IPS-18c (cell line): Measurements from ENCODE around the gene COX7A2.

Source experiments
- H3K4me3 ChIP-seq: 2 replicates; pipeline ENCODE4 v1.7.0; 2013; ENCODE audit warnings: low read depth, mild to moderate bottlenecking, low read length, moderate library complexity; ENCODE audit not compliant: insufficient read depth
- H3K9me3 ChIP-seq: one replicate; pipeline ENCODE4 v1.6.1; 2013; ENCODE audit warnings: mild to moderate bottlenecking, low read length, moderate library complexity; ENCODE audit not compliant: control insufficient read depth, insufficient read depth

COX7A2 gene

GRCh38 chr6:75208298-75209183 lies 35.1 kb downstream of the COX7A2 start:
- Histone ChIP-seq H3K9me3 (no peaks in the 10 kb centered on the region), H3K4me3 (peak overlapping the region; percentile 40; the same call in 1 of the 2 replicates)

GRCh38 chr6:75206576-75207342 lies 36.8 kb downstream of the COX7A2 start:
- no peaks in the 10 kb centered on the region for H3K9me3 ChIP-seq
- peak overlapping the region; percentile 72 for H3K4me3 ChIP-seq

DNA sequence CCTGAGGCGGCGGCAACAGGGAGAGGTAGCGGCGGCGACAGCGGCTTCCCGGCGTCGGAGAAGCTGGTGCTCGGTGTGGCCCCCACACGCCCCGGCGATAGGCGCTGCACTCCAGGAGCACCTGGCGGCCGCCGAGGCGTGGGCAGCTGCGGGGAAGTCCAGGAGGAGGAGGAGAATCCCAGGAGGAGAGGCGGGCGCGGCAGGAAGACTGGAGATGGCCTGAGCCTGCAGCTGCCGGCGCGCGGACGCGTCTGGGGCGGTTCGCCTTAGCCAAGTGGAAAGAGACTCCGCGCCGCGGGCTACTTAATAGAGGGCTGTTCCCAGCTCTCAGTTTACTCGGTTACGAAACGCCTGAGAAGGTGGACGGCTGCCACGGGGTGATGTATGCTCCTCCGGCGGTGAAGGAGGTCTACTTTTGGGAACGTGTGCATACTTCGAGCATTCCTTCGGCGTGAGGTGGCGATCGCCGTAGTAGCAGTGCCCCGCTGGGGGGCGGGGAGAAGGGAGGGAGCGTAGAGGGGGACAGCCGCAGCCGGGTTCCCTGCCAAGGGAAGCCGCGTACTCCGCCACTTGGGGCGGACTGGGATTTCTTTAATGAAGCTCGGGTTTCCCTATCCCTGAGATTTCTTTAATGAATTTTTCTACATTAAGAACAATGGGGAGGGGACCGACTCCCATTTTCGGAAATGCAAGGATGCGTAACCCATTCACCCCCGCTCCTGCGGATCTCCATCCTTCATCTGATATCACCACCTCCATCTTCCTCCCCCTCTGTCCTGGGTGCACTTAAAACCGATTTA lies 37.6 kb downstream of the COX7A2 start, which contains the start of gene COL12A1:
TSS of gene COL12A1 (minus strand) at position 278 of the 800 bp plus-strand sequence. CDS start 3,261 bp downstream, outside the sequence.
- peak within 1 kb of the TSS; percentile 72 for H3K4me3 ChIP-seq

DNA sequence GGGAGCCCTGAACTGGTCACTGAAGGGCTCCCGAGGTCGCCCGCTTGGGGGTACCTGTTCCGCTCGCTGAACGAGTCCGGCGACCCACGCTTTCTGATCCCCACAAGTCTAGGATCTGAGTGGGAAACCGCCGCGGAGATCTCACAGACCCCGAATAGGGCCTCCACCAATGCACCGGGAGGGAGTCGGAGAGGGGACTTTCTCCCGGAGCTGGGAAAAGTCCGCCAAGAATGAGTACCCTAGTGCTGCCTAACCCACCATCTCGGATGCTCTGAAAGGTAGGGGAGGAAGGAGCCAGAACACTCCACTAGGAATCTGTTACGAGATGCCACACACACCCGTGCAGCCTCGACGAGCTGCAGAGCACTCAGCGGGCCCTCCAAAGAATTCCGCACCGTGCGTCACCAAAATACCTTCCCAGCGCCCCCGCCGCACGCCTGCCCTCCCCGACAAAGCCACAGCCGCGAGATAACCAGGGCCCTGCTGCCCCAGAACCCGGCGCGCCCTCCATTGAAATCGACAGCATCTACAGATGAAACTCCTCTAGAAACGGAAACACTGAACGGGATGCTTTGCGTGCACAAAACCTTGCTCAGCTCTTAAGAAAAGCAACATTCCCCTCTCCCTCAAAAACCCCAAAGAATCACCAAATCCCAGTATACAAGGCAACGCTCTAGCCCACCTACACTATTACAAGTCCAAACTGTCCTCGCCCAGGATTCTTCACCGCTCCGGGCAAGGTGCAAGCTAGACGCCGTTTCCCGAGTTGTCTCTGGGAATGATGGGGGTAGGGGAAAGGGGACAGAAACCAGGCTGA lies 38.4 kb downstream of the COX7A2 start:
- Histone ChIP-seq H3K4me3 (peak overlapping the region; percentile 72), H3K9me3 (no peaks in the 10 kb centered on the region)

More for the DNA sequence above, 37.6 kb downstream of the COX7A2 start, which contains the start of gene COL12A1:
- H3K9me3 ChIP-seq: no peaks in the 10 kb centered on the region

DNA sequence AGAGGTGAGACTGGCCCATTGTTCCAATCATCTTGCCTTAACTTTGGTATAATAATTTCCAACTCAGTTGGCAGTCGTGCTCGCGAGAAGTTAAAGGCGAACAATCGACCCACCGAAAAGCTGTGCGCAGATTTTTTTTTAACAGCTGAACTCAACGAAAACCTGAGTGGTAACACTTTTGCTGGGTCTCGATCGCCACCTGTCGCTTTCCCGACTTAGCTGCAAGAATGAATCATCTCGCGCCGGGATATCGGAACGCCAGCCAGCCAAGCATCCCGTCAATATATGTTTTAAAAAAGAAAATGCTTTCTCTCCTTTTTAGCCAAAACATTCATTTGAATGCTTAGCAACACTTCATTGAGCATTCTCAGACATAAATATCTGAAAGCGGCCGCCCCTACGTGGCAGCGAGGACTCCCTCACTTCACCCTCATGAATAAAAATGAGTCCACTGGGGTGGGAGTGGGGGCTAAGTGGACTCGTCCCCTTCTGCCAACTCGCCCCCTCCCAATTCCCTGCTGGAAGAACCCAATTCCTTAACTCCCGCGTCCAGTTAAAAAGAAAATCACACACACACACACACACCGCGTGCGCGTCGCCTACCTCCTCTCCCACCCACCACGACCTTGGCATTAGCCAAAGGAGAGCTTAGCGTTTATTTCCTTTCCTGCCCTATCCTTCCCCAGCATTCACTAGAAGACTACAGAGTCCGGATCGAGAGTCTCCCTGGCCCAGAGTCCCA lies 39.2 kb downstream of the COX7A2 start:
- Histone ChIP-seq H3K4me3 (peak overlapping the region; percentile 72), H3K9me3 (no peaks in the 10 kb centered on the region)

- Histone ChIP-seq H3K4me3 (no peak overlapping the region), H3K9me3 (no peaks in the 10 kb centered on the region)
Observed at GRCh38 chr6:75203721-75204120, 39.9 kb downstream of the COX7A2 start.

GRCh38 chr6:75202676-75203131 lies 40.9 kb downstream of the COX7A2 start:
- H3K9me3 ChIP-seq: no peaks in the 10 kb centered on the region
- H3K4me3 ChIP-seq: peak overlapping the region; percentile 45

DNA sequence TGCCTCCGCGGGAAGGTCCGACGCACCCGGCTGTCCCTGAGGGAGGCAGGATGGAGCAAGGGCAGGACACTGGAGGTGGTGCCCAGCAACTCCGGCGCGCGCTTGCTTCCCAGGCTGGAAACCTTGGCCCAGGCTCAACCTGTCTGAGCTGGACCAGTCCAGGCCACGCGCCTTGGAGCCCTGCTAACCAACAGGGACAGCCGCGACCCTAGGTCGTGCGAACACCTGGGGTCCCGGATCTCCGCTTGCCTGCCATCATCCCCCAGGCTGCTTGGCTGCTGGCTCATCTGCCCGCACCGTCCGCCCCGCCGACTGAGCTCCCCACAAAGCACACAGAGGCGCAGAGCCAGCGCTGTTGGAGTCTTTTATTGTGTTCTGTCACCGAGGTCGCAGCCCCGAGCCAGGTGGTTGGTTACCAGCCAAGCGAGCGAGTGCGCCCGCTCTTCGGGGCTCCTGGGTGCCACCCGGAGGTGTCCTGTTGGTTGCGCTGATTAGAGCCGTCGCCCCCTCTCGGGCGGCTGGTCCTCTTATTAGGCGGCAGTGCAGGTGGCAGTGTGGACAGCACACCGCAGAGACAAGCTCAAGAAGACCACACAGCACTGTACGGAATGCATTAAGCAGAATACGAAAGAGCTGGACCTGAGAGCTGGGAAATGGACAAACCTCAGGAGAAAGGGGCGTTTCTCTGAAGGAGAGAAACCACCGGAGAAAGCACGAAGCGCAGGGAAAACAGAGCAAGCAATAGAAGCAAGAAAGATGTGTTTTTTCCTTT lies 41.5 kb downstream of the COX7A2 start:
- Histone ChIP-seq H3K4me3 (peak overlapping the region; percentile 45), H3K9me3 (no peaks in the 10 kb centered on the region)

- no peaks in the 10 kb centered on the region for H3K9me3 ChIP-seq
- no peak overlapping the region for H3K4me3 ChIP-seq
Observed at GRCh38 chr6:75201021-75201420, 42.6 kb downstream of the COX7A2 start.

DNA sequence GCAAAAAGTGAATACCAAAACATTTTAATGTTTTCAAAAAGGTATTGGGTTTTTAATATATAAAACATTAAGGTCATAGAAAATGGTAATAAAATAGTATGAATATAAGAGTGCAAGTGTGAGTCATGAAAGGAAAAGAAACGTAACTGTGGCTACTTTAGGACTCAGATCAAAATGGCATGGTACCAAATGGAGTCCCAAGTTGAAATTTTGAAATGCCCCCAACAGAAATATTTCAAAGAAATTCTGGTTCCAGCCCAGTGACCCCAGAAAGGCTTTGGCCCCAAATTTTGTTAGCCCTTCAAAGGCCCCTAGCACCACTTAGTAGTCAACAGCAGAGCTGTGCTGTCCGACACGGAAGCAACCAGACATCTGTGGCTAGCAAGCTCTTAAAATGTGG lies 43.7 kb downstream of the COX7A2 start:
- H3K9me3 ChIP-seq: no peaks in the 10 kb centered on the region
- no peak overlapping the region for H3K4me3 ChIP-seq

- Histone ChIP-seq H3K9me3 (no peaks in the 10 kb centered on the region), H3K4me3 (no peak overlapping the region)
Observed at GRCh38 chr6:75196081-75196687, 47.4 kb downstream of the COX7A2 start.

DNA sequence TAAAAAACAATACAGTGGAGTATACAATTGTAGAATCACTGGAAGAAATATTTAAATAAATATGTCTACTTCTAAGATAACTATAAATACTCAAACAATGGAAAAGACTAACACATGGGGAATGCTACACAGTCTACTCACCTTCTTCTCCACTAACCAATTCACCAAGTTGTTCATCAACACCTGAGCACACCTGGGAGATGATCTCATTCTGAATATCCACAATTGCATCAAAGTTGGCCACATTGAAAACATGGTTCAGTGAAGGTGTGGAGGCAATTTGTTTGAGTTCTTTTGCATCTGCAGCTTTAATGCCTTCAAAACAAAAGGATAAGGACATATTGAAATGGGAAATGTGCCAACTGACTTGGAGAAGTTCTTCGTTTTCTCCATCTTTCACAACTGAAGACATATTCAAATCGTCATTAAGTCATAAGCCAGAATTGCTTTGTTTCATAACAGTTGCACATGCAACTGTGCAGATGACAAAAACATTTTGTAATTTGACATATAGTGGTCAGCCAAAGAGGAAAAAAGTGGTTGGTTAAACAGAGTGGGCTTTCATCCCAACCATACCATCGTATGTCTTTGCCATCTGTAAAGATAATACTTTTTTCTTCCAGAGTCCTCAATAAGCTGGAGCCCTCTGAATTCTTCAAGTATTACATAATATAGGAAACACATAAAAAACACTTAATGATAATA lies 55.2 kb downstream of the COX7A2 start:
- H3K9me3 ChIP-seq: no peaks in the 10 kb centered on the region
- H3K4me3 ChIP-seq: no peak overlapping the region
